Measurements from ENCODE around the gene FOXO6. TPM values are rescaled to one million over a fixed set of nuclear protein-coding genes. Genes with fewer than 3 reads are reported as not detected.

The FOXO6 gene
- total and polyA plus RNA-seq, 2 experiments from 2014 or later = not detected

DNA sequence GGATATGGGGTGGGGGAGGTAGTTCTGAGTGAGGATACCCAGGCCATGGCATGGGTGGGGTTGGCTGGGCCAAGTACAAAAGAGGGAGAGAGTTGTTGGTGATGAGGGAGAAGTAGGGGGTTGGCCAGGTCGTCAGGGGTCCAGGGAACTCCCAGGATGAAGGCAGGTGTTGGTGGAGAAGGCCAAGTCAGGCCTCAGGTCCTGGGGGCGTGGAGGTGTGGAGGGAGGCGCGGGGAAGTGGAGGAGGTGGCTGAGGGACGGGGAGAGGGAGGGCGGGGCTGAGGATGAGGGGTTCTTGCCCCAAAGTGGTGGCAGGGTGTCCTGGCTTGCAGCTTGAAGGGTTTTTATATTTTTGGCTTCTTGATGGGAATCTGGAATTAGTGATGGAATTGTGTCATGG, 61.1 kb downstream of the FOXO6 start:
- Histone ChIP-seq H2AFZ (no peak overlapping the region), H3K27me3 (replicated peaks; ENCODE audit: insufficient read depth) (no peaks in the 10 kb centered on the region), H3K4me2 (ENCODE audit: unreplicated experiment) (no peak overlapping the region), H3K9me2 (ENCODE audit: insufficient read depth) (no peaks in the 10 kb centered on the region), H4K20me1 (ENCODE audit: insufficient read depth) (no peaks in the 10 kb centered on the region), H3K36me3 (ENCODE audit: low read depth) (no peaks in the 10 kb centered on the region), H3K79me2 (ENCODE audit: insufficient read depth) (no peaks in the 10 kb centered on the region), H3K4me3 (no peak overlapping the region), H3K27ac (no peak overlapping the region), H3K9me3 (ENCODE audit: low read depth) (no peaks in the 10 kb centered on the region), H3K9ac (no peak overlapping the region), H3F3A (ENCODE audit: insufficient read depth) (peaks cover 7% of the 10 kb centered on the region; the same call in 1 of the 2 replicates), H3K4me1 (ENCODE audit: insufficient read depth) (peaks cover 10% of the 10 kb centered on the region; the same call in 1 of the 2 replicates)
- WGBS, 2 experiments (ENCODE audit: low coverage in 1 of 2, low lambda C conversion rate in 2 of 2, missing lambda C conversion rate in 2 of 2) = 85% methylated on average over 6 of the region's 6 CpGs; no CpG with 5 or more reads in 1 of the 2 experiments
- in situ Hi-C loops (cut with MboI) = no loop called here
- TF ChIP-seq EZH2 (IDR thresholded peaks at IDR 0.05; ENCODE audit: insufficient read depth, poor library complexity, severe bottlenecking) (no peak), EZH2phosphoT487 (IDR thresholded peaks at IDR 0.05; ENCODE audit: insufficient read depth, low read depth) (no peak)
- DNase-seq = no peak

DNA sequence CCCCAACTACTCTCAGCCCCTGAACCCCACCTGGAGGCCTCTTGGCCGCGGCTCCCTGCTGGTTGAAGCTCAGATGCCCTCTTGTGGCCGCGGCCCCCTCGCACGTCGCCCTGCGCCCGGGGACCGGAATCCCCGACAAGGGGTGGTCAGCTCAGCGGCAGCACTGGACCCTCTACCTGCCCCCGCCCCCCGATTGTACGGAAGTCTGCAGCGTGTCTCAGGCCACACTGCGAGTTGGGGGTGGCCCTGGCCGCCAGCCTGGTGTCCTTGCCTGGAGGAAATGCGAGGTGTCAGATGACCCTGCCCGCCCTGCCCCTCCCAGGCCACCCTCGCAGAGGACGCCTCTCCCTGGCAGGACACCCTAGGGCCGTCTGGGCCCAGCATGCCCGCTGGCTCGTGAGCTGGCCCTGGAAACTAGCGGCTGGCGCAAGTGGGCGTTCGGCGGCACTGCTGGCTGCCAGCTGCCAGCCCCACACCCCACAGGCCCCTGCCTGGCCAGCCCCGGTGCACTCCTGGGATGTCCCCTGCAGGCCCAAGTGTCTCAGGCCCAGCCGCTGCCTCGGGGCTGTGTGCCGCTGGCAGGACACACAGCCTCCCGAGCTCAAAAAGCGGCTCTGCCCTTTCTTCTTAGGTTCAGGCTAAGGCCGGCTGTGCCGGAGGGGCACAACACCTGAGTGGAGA, 62.4 kb downstream of the FOXO6 start:
- no peak overlapping the region for H3K27ac ChIP-seq

DNA sequence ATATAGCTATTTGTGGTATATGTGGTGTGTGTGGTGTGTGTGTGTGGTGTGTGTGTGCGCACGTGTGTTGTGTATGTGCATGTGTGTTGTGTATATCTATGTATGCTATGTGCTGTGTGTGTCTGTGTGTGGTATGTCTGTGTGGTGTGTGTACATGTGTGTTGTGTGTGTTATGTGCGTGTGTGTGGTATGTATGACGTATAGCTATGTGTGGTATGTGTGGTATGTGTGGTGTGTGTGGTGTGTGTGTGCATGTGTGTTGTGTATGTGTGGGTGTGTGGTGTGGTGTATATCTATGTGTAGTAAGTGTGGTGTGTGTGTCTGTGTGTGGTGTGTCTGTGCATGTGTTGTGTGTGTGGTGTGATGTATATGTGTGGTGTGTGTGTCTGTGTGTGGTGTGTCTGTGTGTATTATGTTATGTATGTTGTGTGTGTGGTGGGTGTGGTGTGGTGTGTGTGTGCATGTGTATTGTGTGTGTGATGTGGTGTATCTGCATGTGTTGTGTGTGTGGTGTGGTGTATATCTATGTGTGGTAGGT, 63.4 kb downstream of the FOXO6 start:
- no peaks in the 10 kb centered on the region for H3K79me2 ChIP-seq (ENCODE audit: insufficient read depth)
- 53 to 63% methylated on average over 4 of the region's 4 CpGs for WGBS, 2 experiments (ENCODE audit: low coverage in 1 of 2, low lambda C conversion rate in 2 of 2, missing lambda C conversion rate in 2 of 2)
- H3K27ac ChIP-seq = no peak overlapping the region
- TF ChIP-seq EZH2phosphoT487 (IDR thresholded peaks at IDR 0.05; ENCODE audit: insufficient read depth, low read depth) (no peak), EZH2 (IDR thresholded peaks at IDR 0.05; ENCODE audit: insufficient read depth, poor library complexity, severe bottlenecking) (no peak)
- H4K20me1 ChIP-seq (ENCODE audit: insufficient read depth) = no peaks in the 10 kb centered on the region
- no peaks in the 10 kb centered on the region for H3K4me1 ChIP-seq (ENCODE audit: insufficient read depth)
- H3K9me2 ChIP-seq (ENCODE audit: insufficient read depth) = no peaks in the 10 kb centered on the region
- H3K9me3 ChIP-seq (ENCODE audit: low read depth) = no peaks in the 10 kb centered on the region
- H3K27me3 ChIP-seq (replicated peaks; ENCODE audit: insufficient read depth) = no peaks in the 10 kb centered on the region
- DNase-seq = no peak
- H3K9ac ChIP-seq = no peak overlapping the region
- H3K4me2 ChIP-seq (ENCODE audit: unreplicated experiment) = no peak overlapping the region
- no peak overlapping the region for H3K4me3 ChIP-seq
- peaks cover 4% of the 10 kb centered on the region; the same call in 1 of the 2 replicates for H3F3A ChIP-seq (ENCODE audit: insufficient read depth)
- no peaks in the 10 kb centered on the region for H3K36me3 ChIP-seq (ENCODE audit: low read depth)
- H2AFZ ChIP-seq = no peak overlapping the region
- in situ Hi-C loops (cut with MboI) = no loop called here

More for the DNA sequence above, 62.4 kb downstream of the FOXO6 start:
- H3F3A ChIP-seq (ENCODE audit: insufficient read depth) = peaks cover 4% of the 10 kb centered on the region; the same call in 1 of the 2 replicates
- peaks cover 4% of the 10 kb centered on the region; the same call in 1 of the 2 replicates for H3K4me1 ChIP-seq (ENCODE audit: insufficient read depth)
- H2AFZ ChIP-seq = no peak overlapping the region
- H4K20me1 ChIP-seq (ENCODE audit: insufficient read depth) = no peaks in the 10 kb centered on the region
- in situ Hi-C loops (cut with MboI) = no loop called here
- no peak overlapping the region for H3K4me3 ChIP-seq
- no peaks in the 10 kb centered on the region for H3K9me2 ChIP-seq (ENCODE audit: insufficient read depth)
- DNase-seq = no peak
- no peaks in the 10 kb centered on the region for H3K9me3 ChIP-seq (ENCODE audit: low read depth)
- TF ChIP-seq EZH2phosphoT487 (IDR thresholded peaks at IDR 0.05; ENCODE audit: insufficient read depth, low read depth) = no peak
- no peak for TF ChIP-seq EZH2 (IDR thresholded peaks at IDR 0.05; ENCODE audit: insufficient read depth, poor library complexity, severe bottlenecking)
- H3K27me3 ChIP-seq (replicated peaks; ENCODE audit: insufficient read depth) = no peaks in the 10 kb centered on the region
- no peaks in the 10 kb centered on the region for H3K79me2 ChIP-seq (ENCODE audit: insufficient read depth)
- no peak overlapping the region for H3K9ac ChIP-seq
- no peaks in the 10 kb centered on the region for H3K36me3 ChIP-seq (ENCODE audit: low read depth)
- H3K4me2 ChIP-seq (ENCODE audit: unreplicated experiment) = no peak overlapping the region
- WGBS, 2 experiments (ENCODE audit: low coverage in 1 of 2, low lambda C conversion rate in 2 of 2, missing lambda C conversion rate in 2 of 2) = 85 to 89% methylated on average over 27 to 36 of the region's 38 CpGs

DNA sequence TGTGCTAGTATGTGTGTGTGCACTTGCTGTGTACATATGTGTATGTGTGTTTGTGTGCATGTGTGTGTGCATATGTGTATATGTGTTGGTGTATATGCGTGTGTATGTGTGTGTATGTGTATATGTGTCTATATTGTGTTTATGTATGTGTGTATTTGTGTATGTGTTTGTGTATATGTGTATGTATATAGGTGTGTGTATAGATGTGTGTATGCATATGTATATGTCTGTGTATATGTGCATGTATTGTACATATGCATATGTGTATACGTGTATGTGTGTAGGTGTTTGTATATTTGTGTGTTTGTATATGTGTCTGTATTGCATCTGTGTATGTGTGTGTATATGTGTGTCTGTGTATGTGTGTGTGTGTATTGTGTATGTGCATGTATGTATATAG, 64.1 kb downstream of the FOXO6 start:
- Histone ChIP-seq H3K9me2 (ENCODE audit: insufficient read depth) (no peaks in the 10 kb centered on the region), H3K27ac (no peak overlapping the region), H3F3A (ENCODE audit: insufficient read depth) (peaks cover 4% of the 10 kb centered on the region; the same call in 1 of the 2 replicates), H3K9me3 (ENCODE audit: low read depth) (no peaks in the 10 kb centered on the region), H3K4me1 (ENCODE audit: insufficient read depth) (no peaks in the 10 kb centered on the region), H2AFZ (no peak overlapping the region), H4K20me1 (ENCODE audit: insufficient read depth) (no peaks in the 10 kb centered on the region), H3K36me3 (ENCODE audit: low read depth) (no peaks in the 10 kb centered on the region), H3K9ac (no peak overlapping the region), H3K79me2 (ENCODE audit: insufficient read depth) (no peaks in the 10 kb centered on the region), H3K27me3 (replicated peaks; ENCODE audit: insufficient read depth) (no peaks in the 10 kb centered on the region), H3K4me3 (no peak overlapping the region), H3K4me2 (ENCODE audit: unreplicated experiment) (no peak overlapping the region)
- no peak for TF ChIP-seq EZH2 (IDR thresholded peaks at IDR 0.05; ENCODE audit: insufficient read depth, poor library complexity, severe bottlenecking)
- no peak for TF ChIP-seq EZH2phosphoT487 (IDR thresholded peaks at IDR 0.05; ENCODE audit: insufficient read depth, low read depth)
- in situ Hi-C loops (cut with MboI) = no loop called here
- 91 to 95% methylated on average over 2 of the region's 2 CpGs for WGBS, 2 experiments (ENCODE audit: low coverage in 1 of 2, low lambda C conversion rate in 2 of 2, missing lambda C conversion rate in 2 of 2)
- no peak for DNase-seq
